Measurements from ENCODE around the gene TIFAB. TPM values are rescaled to one million over a fixed set of nuclear protein-coding genes. Genes with fewer than 3 reads are reported as not detected.

The TIFAB gene
- total and polyA plus RNA-seq, 2 experiments from 2014 or later, result not detected

DNA sequence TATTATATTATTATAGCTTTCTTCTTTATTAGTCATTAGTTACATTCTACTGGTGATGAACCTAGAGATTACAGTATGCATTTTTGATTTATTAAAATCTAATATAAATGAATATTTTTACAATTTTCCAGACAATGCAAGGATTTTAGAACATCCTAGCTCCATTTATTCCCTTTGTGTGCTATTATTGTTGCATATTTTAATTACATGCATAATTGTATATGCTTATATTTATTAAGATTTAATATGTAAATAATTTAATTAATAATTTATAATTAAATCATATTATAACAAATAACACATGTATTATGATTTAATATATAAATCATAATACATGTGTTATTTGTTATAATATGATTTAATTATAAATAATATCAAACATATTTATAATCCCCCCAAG lies 29.7 kb downstream of the TIFAB start:
- H3K27ac ChIP-seq (ENCODE audit: low read depth), result no peak overlapping the region
- no peak overlapping the region for H2AFZ ChIP-seq
- H3K4me2 ChIP-seq, result no peak overlapping the region
- no peaks in the 10 kb centered on the region for H4K20me1 ChIP-seq (replicated peaks; ENCODE audit: insufficient read depth)
- no peaks in the 10 kb centered on the region for H3K36me3 ChIP-seq (ENCODE audit: insufficient read depth)
- no peaks in the 10 kb centered on the region for H3K4me1 ChIP-seq (ENCODE audit: insufficient read depth)
- no peak for ATAC-seq
- no peak overlapping the region for H3K4me3 Mint-ChIP-seq
- TF ChIP-seq, protein P1, sequence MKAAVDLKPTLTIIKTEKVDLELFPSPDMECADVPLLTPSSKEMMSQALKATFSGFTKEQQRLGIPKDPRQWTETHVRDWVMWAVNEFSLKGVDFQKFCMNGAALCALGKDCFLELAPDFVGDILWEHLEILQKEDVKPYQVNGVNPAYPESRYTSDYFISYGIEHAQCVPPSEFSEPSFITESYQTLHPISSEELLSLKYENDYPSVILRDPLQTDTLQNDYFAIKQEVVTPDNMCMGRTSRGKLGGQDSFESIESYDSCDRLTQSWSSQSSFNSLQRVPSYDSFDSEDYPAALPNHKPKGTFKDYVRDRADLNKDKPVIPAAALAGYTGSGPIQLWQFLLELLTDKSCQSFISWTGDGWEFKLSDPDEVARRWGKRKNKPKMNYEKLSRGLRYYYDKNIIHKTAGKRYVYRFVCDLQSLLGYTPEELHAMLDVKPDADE (IDR thresholded peaks at IDR 0.05), result no peak
- no peak for TF ChIP-seq CREB1 (CRISPR knock-in tag; IDR thresholded peaks at IDR 0.05; ENCODE audit: low read depth)
- TF ChIP-seq JUNB (IDR thresholded peaks at IDR 0.05; ENCODE audit: unreplicated experiment), result no peak
- TF ChIP-seq, protein P2, sequence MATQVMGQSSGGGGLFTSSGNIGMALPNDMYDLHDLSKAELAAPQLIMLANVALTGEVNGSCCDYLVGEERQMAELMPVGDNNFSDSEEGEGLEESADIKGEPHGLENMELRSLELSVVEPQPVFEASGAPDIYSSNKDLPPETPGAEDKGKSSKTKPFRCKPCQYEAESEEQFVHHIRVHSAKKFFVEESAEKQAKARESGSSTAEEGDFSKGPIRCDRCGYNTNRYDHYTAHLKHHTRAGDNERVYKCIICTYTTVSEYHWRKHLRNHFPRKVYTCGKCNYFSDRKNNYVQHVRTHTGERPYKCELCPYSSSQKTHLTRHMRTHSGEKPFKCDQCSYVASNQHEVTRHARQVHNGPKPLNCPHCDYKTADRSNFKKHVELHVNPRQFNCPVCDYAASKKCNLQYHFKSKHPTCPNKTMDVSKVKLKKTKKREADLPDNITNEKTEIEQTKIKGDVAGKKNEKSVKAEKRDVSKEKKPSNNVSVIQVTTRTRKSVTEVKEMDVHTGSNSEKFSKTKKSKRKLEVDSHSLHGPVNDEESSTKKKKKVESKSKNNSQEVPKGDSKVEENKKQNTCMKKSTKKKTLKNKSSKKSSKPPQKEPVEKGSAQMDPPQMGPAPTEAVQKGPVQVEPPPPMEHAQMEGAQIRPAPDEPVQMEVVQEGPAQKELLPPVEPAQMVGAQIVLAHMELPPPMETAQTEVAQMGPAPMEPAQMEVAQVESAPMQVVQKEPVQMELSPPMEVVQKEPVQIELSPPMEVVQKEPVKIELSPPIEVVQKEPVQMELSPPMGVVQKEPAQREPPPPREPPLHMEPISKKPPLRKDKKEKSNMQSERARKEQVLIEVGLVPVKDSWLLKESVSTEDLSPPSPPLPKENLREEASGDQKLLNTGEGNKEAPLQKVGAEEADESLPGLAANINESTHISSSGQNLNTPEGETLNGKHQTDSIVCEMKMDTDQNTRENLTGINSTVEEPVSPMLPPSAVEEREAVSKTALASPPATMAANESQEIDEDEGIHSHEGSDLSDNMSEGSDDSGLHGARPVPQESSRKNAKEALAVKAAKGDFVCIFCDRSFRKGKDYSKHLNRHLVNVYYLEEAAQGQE (IDR thresholded peaks at IDR 0.05; ENCODE audit: unreplicated experiment), result no peak
- no peak for TF ChIP-seq STAT1 (IDR thresholded peaks at IDR 0.05; ENCODE audit: unreplicated experiment)
- no peak for TF ChIP-seq POLR2AphosphoS5 (IDR thresholded peaks at IDR 0.05; ENCODE audit: low read depth)
- no peak for TF ChIP-seq EZH2phosphoT487 (IDR thresholded peaks at IDR 0.05; ENCODE audit: unreplicated experiment)
- TF ChIP-seq EZH2 (IDR thresholded peaks at IDR 0.05; ENCODE audit: low read depth, unreplicated experiment), result no peak
- TF ChIP-seq NANOG (IDR thresholded peaks at IDR 0.05; ENCODE audit: borderline replicate concordance), result no peak
- TF ChIP-seq, protein P3, sequence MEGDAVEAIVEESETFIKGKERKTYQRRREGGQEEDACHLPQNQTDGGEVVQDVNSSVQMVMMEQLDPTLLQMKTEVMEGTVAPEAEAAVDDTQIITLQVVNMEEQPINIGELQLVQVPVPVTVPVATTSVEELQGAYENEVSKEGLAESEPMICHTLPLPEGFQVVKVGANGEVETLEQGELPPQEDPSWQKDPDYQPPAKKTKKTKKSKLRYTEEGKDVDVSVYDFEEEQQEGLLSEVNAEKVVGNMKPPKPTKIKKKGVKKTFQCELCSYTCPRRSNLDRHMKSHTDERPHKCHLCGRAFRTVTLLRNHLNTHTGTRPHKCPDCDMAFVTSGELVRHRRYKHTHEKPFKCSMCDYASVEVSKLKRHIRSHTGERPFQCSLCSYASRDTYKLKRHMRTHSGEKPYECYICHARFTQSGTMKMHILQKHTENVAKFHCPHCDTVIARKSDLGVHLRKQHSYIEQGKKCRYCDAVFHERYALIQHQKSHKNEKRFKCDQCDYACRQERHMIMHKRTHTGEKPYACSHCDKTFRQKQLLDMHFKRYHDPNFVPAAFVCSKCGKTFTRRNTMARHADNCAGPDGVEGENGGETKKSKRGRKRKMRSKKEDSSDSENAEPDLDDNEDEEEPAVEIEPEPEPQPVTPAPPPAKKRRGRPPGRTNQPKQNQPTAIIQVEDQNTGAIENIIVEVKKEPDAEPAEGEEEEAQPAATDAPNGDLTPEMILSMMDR (conservative IDR thresholded peaks at IDR 0.05; ENCODE audit: low read depth in 2 of 2), result no peak
- no peak for TF ChIP-seq ZNF331 (CRISPR knock-in tag; IDR thresholded peaks at IDR 0.05; ENCODE audit: low read depth)
- no peak for TF ChIP-seq ZNF114 (CRISPR knock-in tag; IDR thresholded peaks at IDR 0.05)
- TF ChIP-seq, protein P4, sequence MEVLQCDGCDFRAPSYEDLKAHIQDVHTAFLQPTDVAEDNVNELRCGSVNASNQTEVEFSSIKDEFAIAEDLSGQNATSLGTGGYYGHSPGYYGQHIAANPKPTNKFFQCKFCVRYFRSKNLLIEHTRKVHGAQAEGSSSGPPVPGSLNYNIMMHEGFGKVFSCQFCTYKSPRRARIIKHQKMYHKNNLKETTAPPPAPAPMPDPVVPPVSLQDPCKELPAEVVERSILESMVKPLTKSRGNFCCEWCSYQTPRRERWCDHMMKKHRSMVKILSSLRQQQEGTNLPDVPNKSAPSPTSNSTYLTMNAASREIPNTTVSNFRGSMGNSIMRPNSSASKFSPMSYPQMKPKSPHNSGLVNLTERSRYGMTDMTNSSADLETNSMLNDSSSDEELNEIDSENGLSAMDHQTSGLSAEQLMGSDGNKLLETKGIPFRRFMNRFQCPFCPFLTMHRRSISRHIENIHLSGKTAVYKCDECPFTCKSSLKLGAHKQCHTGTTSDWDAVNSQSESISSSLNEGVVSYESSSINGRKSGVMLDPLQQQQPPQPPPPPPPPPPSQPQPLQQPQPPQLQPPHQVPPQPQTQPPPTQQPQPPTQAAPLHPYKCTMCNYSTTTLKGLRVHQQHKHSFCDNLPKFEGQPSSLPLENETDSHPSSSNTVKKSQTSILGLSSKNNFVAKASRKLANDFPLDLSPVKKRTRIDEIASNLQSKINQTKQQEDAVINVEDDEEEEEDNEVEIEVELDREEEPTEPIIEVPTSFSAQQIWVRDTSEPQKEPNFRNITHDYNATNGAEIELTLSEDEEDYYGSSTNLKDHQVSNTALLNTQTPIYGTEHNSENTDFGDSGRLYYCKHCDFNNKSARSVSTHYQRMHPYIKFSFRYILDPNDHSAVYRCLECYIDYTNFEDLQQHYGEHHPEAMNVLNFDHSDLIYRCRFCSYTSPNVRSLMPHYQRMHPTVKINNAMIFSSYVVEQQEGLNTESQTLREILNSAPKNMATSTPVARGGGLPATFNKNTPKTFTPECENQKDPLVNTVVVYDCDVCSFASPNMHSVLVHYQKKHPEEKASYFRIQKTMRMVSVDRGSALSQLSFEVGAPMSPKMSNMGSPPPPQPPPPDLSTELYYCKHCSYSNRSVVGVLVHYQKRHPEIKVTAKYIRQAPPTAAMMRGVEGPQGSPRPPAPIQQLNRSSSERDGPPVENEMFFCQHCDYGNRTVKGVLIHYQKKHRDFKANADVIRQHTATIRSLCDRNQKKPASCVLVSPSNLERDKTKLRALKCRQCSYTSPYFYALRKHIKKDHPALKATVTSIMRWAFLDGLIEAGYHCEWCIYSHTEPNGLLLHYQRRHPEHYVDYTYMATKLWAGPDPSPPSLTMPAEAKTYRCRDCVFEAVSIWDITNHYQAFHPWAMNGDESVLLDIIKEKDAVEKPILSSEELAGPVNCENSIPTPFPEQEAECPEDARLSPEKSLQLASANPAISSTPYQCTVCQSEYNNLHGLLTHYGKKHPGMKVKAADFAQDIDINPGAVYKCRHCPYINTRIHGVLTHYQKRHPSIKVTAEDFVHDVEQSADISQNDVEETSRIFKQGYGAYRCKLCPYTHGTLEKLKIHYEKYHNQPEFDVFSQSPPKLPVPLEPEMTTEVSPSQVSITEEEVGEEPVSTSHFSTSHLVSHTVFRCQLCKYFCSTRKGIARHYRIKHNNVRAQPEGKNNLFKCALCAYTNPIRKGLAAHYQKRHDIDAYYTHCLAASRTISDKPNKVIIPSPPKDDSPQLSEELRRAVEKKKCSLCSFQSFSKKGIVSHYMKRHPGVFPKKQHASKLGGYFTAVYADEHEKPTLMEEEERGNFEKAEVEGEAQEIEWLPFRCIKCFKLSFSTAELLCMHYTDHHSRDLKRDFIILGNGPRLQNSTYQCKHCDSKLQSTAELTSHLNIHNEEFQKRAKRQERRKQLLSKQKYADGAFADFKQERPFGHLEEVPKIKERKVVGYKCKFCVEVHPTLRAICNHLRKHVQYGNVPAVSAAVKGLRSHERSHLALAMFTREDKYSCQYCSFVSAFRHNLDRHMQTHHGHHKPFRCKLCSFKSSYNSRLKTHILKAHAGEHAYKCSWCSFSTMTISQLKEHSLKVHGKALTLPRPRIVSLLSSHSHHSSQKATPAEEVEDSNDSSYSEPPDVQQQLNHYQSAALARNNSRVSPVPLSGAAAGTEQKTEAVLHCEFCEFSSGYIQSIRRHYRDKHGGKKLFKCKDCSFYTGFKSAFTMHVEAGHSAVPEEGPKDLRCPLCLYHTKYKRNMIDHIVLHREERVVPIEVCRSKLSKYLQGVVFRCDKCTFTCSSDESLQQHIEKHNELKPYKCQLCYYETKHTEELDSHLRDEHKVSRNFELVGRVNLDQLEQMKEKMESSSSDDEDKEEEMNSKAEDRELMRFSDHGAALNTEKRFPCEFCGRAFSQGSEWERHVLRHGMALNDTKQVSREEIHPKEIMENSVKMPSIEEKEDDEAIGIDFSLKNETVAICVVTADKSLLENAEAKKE (CRISPR knock-in tag; IDR thresholded peaks at IDR 0.05), result no peak
- no peaks in the 10 kb centered on the region for H3F3A ChIP-seq (replicated peaks; ENCODE audit: low read depth)
- H3K4me3 ChIP-seq, result no peak overlapping the region
- H3K4me1 Mint-ChIP-seq, result no peaks in the 10 kb centered on the region
- no peaks in the 10 kb centered on the region for H3K27me3 ChIP-seq (ENCODE audit: insufficient read depth)
- no peaks in the 10 kb centered on the region for H3K36me3 Mint-ChIP-seq (ENCODE audit: low read depth)
- no peak for DNase-seq (ENCODE audit: low spot score)
- no peaks in the 10 kb centered on the region for H3K9me3 Mint-ChIP-seq
- H3K27ac Mint-ChIP-seq, result no peak overlapping the region
- H3K27me3 Mint-ChIP-seq (ENCODE audit: insufficient read depth, low read depth, poor library complexity), result peaks cover 2% of the 10 kb centered on the region
- H3K79me2 ChIP-seq (replicated peaks; ENCODE audit: insufficient read depth), result no peaks in the 10 kb centered on the region
- H3K9me2 ChIP-seq (ENCODE audit: insufficient read depth), result no peaks in the 10 kb centered on the region

Measured in GM23338 (cell line).